ENCODE measurements around the gene MYO5C. TPM values are rescaled to one million over a fixed set of nuclear protein-coding genes. Genes with fewer than 3 reads are reported as not detected.

The MYO5C gene
- total RNA-seq, 1 experiment from 2014 or later = 28.2 TPM

- TF ChIP-seq, protein P1, sequence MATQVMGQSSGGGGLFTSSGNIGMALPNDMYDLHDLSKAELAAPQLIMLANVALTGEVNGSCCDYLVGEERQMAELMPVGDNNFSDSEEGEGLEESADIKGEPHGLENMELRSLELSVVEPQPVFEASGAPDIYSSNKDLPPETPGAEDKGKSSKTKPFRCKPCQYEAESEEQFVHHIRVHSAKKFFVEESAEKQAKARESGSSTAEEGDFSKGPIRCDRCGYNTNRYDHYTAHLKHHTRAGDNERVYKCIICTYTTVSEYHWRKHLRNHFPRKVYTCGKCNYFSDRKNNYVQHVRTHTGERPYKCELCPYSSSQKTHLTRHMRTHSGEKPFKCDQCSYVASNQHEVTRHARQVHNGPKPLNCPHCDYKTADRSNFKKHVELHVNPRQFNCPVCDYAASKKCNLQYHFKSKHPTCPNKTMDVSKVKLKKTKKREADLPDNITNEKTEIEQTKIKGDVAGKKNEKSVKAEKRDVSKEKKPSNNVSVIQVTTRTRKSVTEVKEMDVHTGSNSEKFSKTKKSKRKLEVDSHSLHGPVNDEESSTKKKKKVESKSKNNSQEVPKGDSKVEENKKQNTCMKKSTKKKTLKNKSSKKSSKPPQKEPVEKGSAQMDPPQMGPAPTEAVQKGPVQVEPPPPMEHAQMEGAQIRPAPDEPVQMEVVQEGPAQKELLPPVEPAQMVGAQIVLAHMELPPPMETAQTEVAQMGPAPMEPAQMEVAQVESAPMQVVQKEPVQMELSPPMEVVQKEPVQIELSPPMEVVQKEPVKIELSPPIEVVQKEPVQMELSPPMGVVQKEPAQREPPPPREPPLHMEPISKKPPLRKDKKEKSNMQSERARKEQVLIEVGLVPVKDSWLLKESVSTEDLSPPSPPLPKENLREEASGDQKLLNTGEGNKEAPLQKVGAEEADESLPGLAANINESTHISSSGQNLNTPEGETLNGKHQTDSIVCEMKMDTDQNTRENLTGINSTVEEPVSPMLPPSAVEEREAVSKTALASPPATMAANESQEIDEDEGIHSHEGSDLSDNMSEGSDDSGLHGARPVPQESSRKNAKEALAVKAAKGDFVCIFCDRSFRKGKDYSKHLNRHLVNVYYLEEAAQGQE (IDR thresholded peaks at IDR 0.05; ENCODE audit: insufficient read depth in 1 of 2, low read depth in 2 of 2, low read length in 1 of 2) = no peak
- TF ChIP-seq CTCF (IDR thresholded peaks at IDR 0.05) = no peak
- no peak for TF ChIP-seq TCF7L2 (IDR thresholded peaks at IDR 0.05; ENCODE audit: low read depth, low read length)
- no peak for TF ChIP-seq SIN3A (IDR thresholded peaks at IDR 0.05; ENCODE audit: borderline replicate concordance, insufficient read depth, low read depth, low read length)
- no peak for TF ChIP-seq POLR2AphosphoS5 (IDR thresholded peaks at IDR 0.05; ENCODE audit: low read depth, low read length)
- Histone ChIP-seq H3K27me3 (ENCODE audit: control insufficient read depth, insufficient read depth, low read length) (no peaks in the 10 kb centered on the region), H3K4me3 (ENCODE audit: low read depth in 2 of 2, low read length in 2 of 2) (no peak overlapping the region), H3K9me3 (ENCODE audit: control insufficient read depth, insufficient read depth, low read depth, low read length) (no peaks in the 10 kb centered on the region), H3K27ac (ENCODE audit: low read length) (no peak overlapping the region), H3K4me1 (ENCODE audit: control insufficient read depth, insufficient read depth, low read length) (peaks cover 7% of the 10 kb centered on the region; the same call in 1 of the 2 replicates), H3K36me3 (ENCODE audit: control insufficient read depth, insufficient read depth, low read length) (no peaks in the 10 kb centered on the region)
- in situ Hi-C loops (cut with HindIII; ENCODE audit: low pct_unique_long_range_greater_than_20kb, low sequenced_read_pairs) = no loop called here
- no peak for DNase-seq (ENCODE audit: low read depth, low spot score)
- intact Hi-C loops (cut with micrococcal nuclease; ENCODE audit: unreplicated experiment) = loop anchor here (10.0 kb wide), 4 partner anchors 75 to 305 kb away; partner anchors contain the start of genes ARPP19 and MYO5A
- POLR2A ChIA-PET = no interaction called here
- CTCF ChIA-PET = no interaction called here
- BruUV-seq (replicated peaks) = no TSS peak
- ATAC-seq = no peak
Observed at GRCh38 chr15:52259503-52259902, 36.1 kb downstream of the MYO5C start.

- peaks cover 7% of the 10 kb centered on the region; the same call in 1 of the 2 replicates for H3K4me1 ChIP-seq (ENCODE audit: control insufficient read depth, insufficient read depth, low read length)
- no peak overlapping the region for H3K4me3 ChIP-seq (ENCODE audit: low read depth in 2 of 2, low read length in 2 of 2)
- TF ChIP-seq SIN3A (IDR thresholded peaks at IDR 0.05; ENCODE audit: borderline replicate concordance, insufficient read depth, low read depth, low read length) (no peak), CTCF (IDR thresholded peaks at IDR 0.05) (no peak), POLR2AphosphoS5 (IDR thresholded peaks at IDR 0.05; ENCODE audit: low read depth, low read length) (no peak), TCF7L2 (IDR thresholded peaks at IDR 0.05; ENCODE audit: low read depth, low read length) (no peak)
- TF ChIP-seq, protein P1 (IDR thresholded peaks at IDR 0.05; ENCODE audit: insufficient read depth in 1 of 2, low read depth in 2 of 2, low read length in 1 of 2) = no peak
- H3K9me3 ChIP-seq (ENCODE audit: control insufficient read depth, insufficient read depth, low read depth, low read length) = no peaks in the 10 kb centered on the region
- ChIA-PET POLR2A (no interaction called here), CTCF (no interaction called here)
- BruUV-seq (replicated peaks) = no TSS peak
- no peak overlapping the region for H3K27ac ChIP-seq (ENCODE audit: low read length)
- H3K27me3 ChIP-seq (ENCODE audit: control insufficient read depth, insufficient read depth, low read length) = no peaks in the 10 kb centered on the region
- in situ Hi-C loops (cut with HindIII; ENCODE audit: low pct_unique_long_range_greater_than_20kb, low sequenced_read_pairs) (no loop called here), intact Hi-C loops (cut with micrococcal nuclease; ENCODE audit: unreplicated experiment) (loop anchor here (10.0 kb wide), 4 partner anchors 76 to 306 kb away; partner anchors contain the start of genes ARPP19 and MYO5A)
- DNase-seq (ENCODE audit: low read depth, low spot score) (no peak), ATAC-seq (no peak)
- no peaks in the 10 kb centered on the region for H3K36me3 ChIP-seq (ENCODE audit: control insufficient read depth, insufficient read depth, low read length)
Observed at GRCh38 chr15:52258461-52258860, 37.1 kb downstream of the MYO5C start.

Measured in Panc1 (cell line).